Left lung (tissue), 10 donors: ENCODE data around the gene CCDC17. TPM values are rescaled to one million over a fixed set of nuclear protein-coding genes. Genes with fewer than 3 reads are reported as not detected.

ENCODE experiments used
- ATAC-seq: fragments of 200-7000 bp; cut with Tn5 transposase; one replicate; pipeline ENCODE4 v1.9.1; 2020; ENCODE audit warnings: moderate library complexity
- DNase-seq, 4 donors: peaks; one replicate each; pipeline ENCODE4 v3.0.0-alpha.2; 2013 to 2020
- H3K27ac ChIP-seq, 2 donors: fragments of 200-600 bp; sonication (generic) in 1 of 2; one replicate each; pipeline versions ENCODE4 v1.5.0 to v1.8.0; 2020 to 2021
- H3K27me3 ChIP-seq, 2 donors: fragments of 200-600 bp; sonication (generic) in 1 of 2; one replicate each; pipeline versions ENCODE4 v1.5.0 to v1.8.0; 2020 to 2021
- H3K36me3 ChIP-seq, 2 donors: fragments of 200-600 bp; sonication (generic) in 1 of 2; one replicate each; pipeline versions ENCODE4 v1.5.0 to v1.8.0; 2020 to 2021
- H3K4me1 ChIP-seq, 2 donors: fragments of 200-600 bp; one replicate each; pipeline ENCODE4 v1.8.0; 2021
- H3K4me3 ChIP-seq, 2 donors: fragments of 200-600 bp; sonication (generic) in 1 of 2; one replicate each; pipeline versions ENCODE4 v1.5.0 to v1.8.0; 2020 to 2021; ENCODE audit warnings: mild to moderate bottlenecking in 1 of 2
- H3K9me3 ChIP-seq, 2 donors: fragments of 200-600 bp; sonication (generic) in 1 of 2; one replicate each; pipeline versions ENCODE4 v1.5.0 to v1.8.0; 2020 to 2021
- CTCF ChIP-seq, 2 donors: fragments of 200-600 bp; sonication (generic) in 1 of 2; IDR thresholded peaks; one replicate each; pipeline versions ENCODE4 v1.5.0 to v1.8.0; 2021; ENCODE audit warnings: antibody characterized with exemption in 2 of 2
- intact Hi-C, 2 donors: fragments of 100-400 bp; cut with DNase I; formaldehyde crosslinking; loops; one replicate each; pipeline versions ENCODE4 v1.11.2 to v1.14.2; 2022
- polyA plus RNA-seq, 6 donors: library from polyadenylated mRNA; unstranded; fragments of 120-200 nt; gene quantifications; one replicate each; pipeline ENCODE4 v1.2.1, GENCODE V29; 2013; ENCODE audit not compliant: insufficient read length in 6 of 6
- total RNA-seq, 2 donors: library from RNA; stranded (reverse); fragmentation: NEBNext Ultra II Directional; extraction: Animal tissue kit (Norgen Biotek cat#: 25700); gene quantifications; one replicate each; pipeline ENCODE4 v1.2.1, GENCODE V29; 2021
- donor health status: DM: no; HTN: yes; CAD: no.
- donor health status: DM: no; HTN: no; CAD: no.

CCDC17 gene
- total and polyA plus RNA-seq, 8 donors, result 0.70 to 16.2 (median 6.1) TPM

GRCh38 chr1:45656573-45657226 is 32.8 kb upstream of the CCDC17 start:
- Histone ChIP-seq H3K4me1 (no peaks in the 10 kb centered on the region), H3K27me3 (no peaks in the 10 kb centered on the region), H3K9me3 (no peaks in the 10 kb centered on the region), H3K27ac (no peak overlapping the region), H3K36me3 (peaks cover 0 to 89% of the 10 kb centered on the region in 2 donors), H3K4me3 (no peak overlapping the region)
- DNase-seq (no peak), ATAC-seq (no peak)
- intact Hi-C loops, result no loop called here
- no peak for TF ChIP-seq CTCF (IDR thresholded peaks at IDR 0.05)

- Histone ChIP-seq H3K27ac (no peak overlapping the region), H3K4me1 (no peaks in the 10 kb centered on the region), H3K9me3 (no peaks in the 10 kb centered on the region), H3K36me3 (peaks cover 0 to 93% of the 10 kb centered on the region in 2 donors), H3K4me3 (no peak overlapping the region), H3K27me3 (no peaks in the 10 kb centered on the region)
- DNase-seq, result no peak
- no peak for TF ChIP-seq CTCF (IDR thresholded peaks at IDR 0.05)
- intact Hi-C loops, result no loop called here
- no peak for ATAC-seq
Observed at GRCh38 chr1:45654540-45655280, 30.9 kb upstream of the CCDC17 start.

- DNase-seq, result no peak
- intact Hi-C loops, result no loop called here
- peak; percentile 14 for ATAC-seq
Observed at GRCh38 chr1:45647248-45648021, 23.6 kb upstream of the CCDC17 start.

GRCh38 chr1:45644661-45645060 is 20.8 kb upstream of the CCDC17 start:
- TF ChIP-seq CTCF (IDR thresholded peaks at IDR 0.05), result no peak

More at GRCh38 chr1:45647248-45648021, 23.6 kb upstream of the CCDC17 start:
- H3K36me3 ChIP-seq, result peaks cover 0 to 56% of the 10 kb centered on the region in 2 donors
- peaks cover 0 to 20% of the 10 kb centered on the region in 2 donors for H3K4me1 ChIP-seq
- H3K4me3 ChIP-seq, result no peak overlapping the region
- no peak for TF ChIP-seq CTCF (IDR thresholded peaks at IDR 0.05)
- H3K27me3 ChIP-seq, result no peaks in the 10 kb centered on the region
- H3K9me3 ChIP-seq, result no peaks in the 10 kb centered on the region
- H3K27ac ChIP-seq, result peak overlapping the region in 1 of 2 donors; percentile 53

More at GRCh38 chr1:45644661-45645060, 20.8 kb upstream of the CCDC17 start:
- intact Hi-C loops, result no loop called here
- no peak for DNase-seq
- no peaks in the 10 kb centered on the region for H3K27me3 ChIP-seq
- H3K4me3 ChIP-seq, result no peak overlapping the region
- H3K27ac ChIP-seq, result peak overlapping the region in 1 of 2 donors; percentile 42
- peaks cover 0 to 64% of the 10 kb centered on the region in 2 donors for H3K36me3 ChIP-seq
- no peak for ATAC-seq
- peaks cover 0 to 20% of the 10 kb centered on the region in 2 donors for H3K4me1 ChIP-seq
- H3K9me3 ChIP-seq, result no peaks in the 10 kb centered on the region
